Measurements from ENCODE around the gene KLHDC3.
"Not testable (repeated sequence)": the region's sequence is repeated elsewhere in the genome, so short reads cannot be mapped to it uniquely, and the experiment has no call there.

Gene KLHDC3

GRCh38 chr6:43032326-43032725 lies 18.3 kb downstream of the KLHDC3 start:
- DNase-seq = no peak

GRCh38 chr6:43033496-43034189 lies 19.6 kb downstream of the KLHDC3 start:
- DNase-seq = no peak

- DNase-seq = no peak
Observed at GRCh38 chr6:43034190-43034525, 20.1 kb downstream of the KLHDC3 start.

GRCh38 chr6:43035495-43036194 lies 21.6 kb downstream of the KLHDC3 start:
- DNase-seq = no peak

- no peak for DNase-seq
Observed at GRCh38 chr6:43036712-43037111, 22.7 kb downstream of the KLHDC3 start.

- DNase-seq = no peak
Observed at GRCh38 chr6:43037197-43037596, 23.1 kb downstream of the KLHDC3 start.

- no peak for DNase-seq
Observed at GRCh38 chr6:43037706-43038105, 23.7 kb downstream of the KLHDC3 start.

- no peak for DNase-seq
Observed at GRCh38 chr6:43038727-43039126, 24.7 kb downstream of the KLHDC3 start.

GRCh38 chr6:43040542-43041257 lies 26.7 kb downstream of the KLHDC3 start:
- no peak for DNase-seq

GRCh38 chr6:43041475-43041874 lies 27.4 kb downstream of the KLHDC3 start:
- DNase-seq = not testable (repeated sequence)

GRCh38 chr6:43043310-43043709 lies 29.3 kb downstream of the KLHDC3 start:
- DNase-seq = no peak

- DNase-seq = no peak
Observed at GRCh38 chr6:43045371-43045930, 31.4 kb downstream of the KLHDC3 start.

GRCh38 chr6:43047998-43048397 lies 33.9 kb downstream of the KLHDC3 start:
- no peak for DNase-seq

- no peak for DNase-seq
Observed at GRCh38 chr6:43050981-43051380, 36.9 kb downstream of the KLHDC3 start.

GRCh38 chr6:43052225-43052841 lies 38.3 kb downstream of the KLHDC3 start:
- no peak for DNase-seq

GRCh38 chr6:43052842-43053544 lies 38.9 kb downstream of the KLHDC3 start:
- DNase-seq = peak; percentile 65

- peak; percentile 98 for DNase-seq
Observed at GRCh38 chr6:43053545-43054205, 39.6 kb downstream of the KLHDC3 start, which contains the start of gene CUL7. Gene CUL7 (minus strand): TSS chr6:43053851. CDS start chr6:43052788, 1,063 bp downstream.

GRCh38 chr6:43054206-43054943 lies 40.3 kb downstream of the KLHDC3 start:
- DNase-seq = no peak

GRCh38 chr6:43055966-43056365 lies 41.9 kb downstream of the KLHDC3 start:
- DNase-seq = no peak

- no peak for DNase-seq
Observed at GRCh38 chr6:43058531-43058930, 44.5 kb downstream of the KLHDC3 start.

Measured in left hindlimb (tissue), 1 donor.